Sigmoid colon (tissue), 7 donors: ENCODE measurements around the gene GPLD1. TPM values are rescaled to one million over a fixed set of nuclear protein-coding genes. Genes with fewer than 3 reads are reported as not detected.
"Not testable (repeated sequence)": the region's sequence is repeated elsewhere in the genome, so short reads cannot be mapped to it uniquely, and the experiment has no call there.

ENCODE experiments used
- DNase-seq: peaks from one replicate; pipeline ENCODE4 v3.0.0-alpha.2; 2019
- H3K27ac ChIP-seq, 4 donors: fragments of 200-600 bp; sonication (generic); one replicate each; pipeline ENCODE4 v1.5.1; 2016 to 2019; ENCODE audit warnings: mild to moderate bottlenecking in 1 of 4
- H3K27me3 ChIP-seq, 3 donors: fragments of 200-600 bp; sonication (generic); one replicate each; pipeline ENCODE4 v1.5.1; 2019; ENCODE audit warnings: mild to moderate bottlenecking in 1 of 3
- H3K36me3 ChIP-seq, 4 donors: fragments of 200-600 bp; sonication (generic); one replicate each; pipeline ENCODE4 v1.5.1; 2016 to 2019
- H3K4me1 ChIP-seq, 4 donors: fragments of 200-600 bp; sonication (generic); one replicate each; pipeline ENCODE4 v1.5.1; 2017 to 2019
- H3K4me3 ChIP-seq, 4 donors: fragments of 200-600 bp; sonication (generic); one replicate each; pipeline ENCODE4 v1.5.1; 2017 to 2019; ENCODE audit warnings: mild to moderate bottlenecking in 2 of 4, moderate library complexity in 1 of 4
- H3K9me3 ChIP-seq, 4 donors: fragments of 200-600 bp in 3 of 4; sonication (generic) in 3 of 4; one replicate each; pipeline versions ENCODE4 v1.5.1 to v1.6.1; 2013 to 2019
- CTCF ChIP-seq, 4 experiments: fragments of 450-650 bp in 3 of 4; fragments of 200-600 bp in 1 of 4; IDR thresholded peaks; one replicate each; pipeline ENCODE4 v1.5.1; 2016 to 2019; ENCODE audit warnings: antibody characterized with exemption in 4 of 4, mild to moderate bottlenecking in 3 of 4, moderate library complexity in 2 of 4
- EP300 ChIP-seq, 4 donors: sonication (generic); formaldehyde crosslinking; IDR thresholded peaks; one replicate each; pipeline ENCODE4 v1.6.1; 2017; ENCODE audit warnings: antibody characterized with exemption in 4 of 4
- POLR2A ChIP-seq, 2 donors: fragments of 450-650 bp; IDR thresholded peaks; one replicate each; pipeline ENCODE4 v1.6.1; 2016; ENCODE audit warnings: antibody characterized with exemption in 2 of 2, mild to moderate bottlenecking in 2 of 2, moderate library complexity in 2 of 2
- POLR2AphosphoS5 ChIP-seq, 4 donors: sonication (generic); formaldehyde crosslinking; IDR thresholded peaks; one replicate each; pipeline ENCODE4 v1.6.1; 2017; ENCODE audit warnings: antibody characterized with exemption in 4 of 4
- WGBS, 2 donors: extraction: QIAGEN DNeasy Blood & Tissue Kit; methylation state at CpG; one replicate each; pipeline ENCODE4 v1.1.7; 2013; 5-methylcytosine and 5-hydroxymethylcytosine counted together
- intact Hi-C: fragments of 100-400 bp; cut with DNase I; formaldehyde crosslinking; loops from one replicate; pipeline ENCODE4 v1.15.1; 2023
- polyA plus RNA-seq, 3 donors: library from polyadenylated mRNA; stranded (reverse); fragments of 200-250 nt; gene quantifications; one replicate each; pipeline ENCODE4 v1.2.3, GENCODE V29; 2013
- total RNA-seq, 4 donors: library from RNA; depleted of rRNA; stranded (reverse); fragments of >200 nt; gene quantifications; one replicate each; pipeline ENCODE4 v1.1.0, GENCODE V29; 2016
- donor health status: healthy with polysubstance abuse.
- donor health status: Bipolar disorder and iron deficiency.
- donor health status: healthy.

GPLD1 gene
- total and polyA plus RNA-seq, 7 donors, result 0.52 to 7.2 (median 4.9) TPM; not detected in 1

GRCh38 chr6:24522228-24523176 lies 33.1 kb upstream of the GPLD1 start:
- TF ChIP-seq CTCF (IDR thresholded peaks at IDR 0.05), result no peak
- no peak for TF ChIP-seq POLR2AphosphoS5 (IDR thresholded peaks at IDR 0.05)
- no peak for TF ChIP-seq POLR2A (IDR thresholded peaks at IDR 0.05)
- no peak for TF ChIP-seq EP300 (IDR thresholded peaks at IDR 0.05)
- no peaks in the 10 kb centered on the region for H3K4me1 ChIP-seq
- no peaks in the 10 kb centered on the region for H3K27me3 ChIP-seq
- WGBS, 2 donors, result 73 to 83% methylated on average over 13 of the region's 13 CpGs
- no peak for DNase-seq
- H3K9me3 ChIP-seq, result no peaks in the 10 kb centered on the region
- intact Hi-C loops, result loop anchor here (5.0 kb wide), 1 partner anchor 90 kb away; no protein-coding TSS in a partner anchor
- no peak overlapping the region for H3K4me3 ChIP-seq
- peaks cover 0 to 7% (median 0%) of the 10 kb centered on the region in 4 donors for H3K36me3 ChIP-seq
- H3K27ac ChIP-seq, result no peak overlapping the region

GRCh38 chr6:24520929-24521546 lies 31.7 kb upstream of the GPLD1 start:
- DNase-seq, result no peak
- Histone ChIP-seq H3K9me3 (no peaks in the 10 kb centered on the region), H3K27me3 (no peaks in the 10 kb centered on the region), H3K4me3 (no peak overlapping the region), H3K4me1 (no peaks in the 10 kb centered on the region), H3K36me3 (peaks cover 0 to 7% (median 0%) of the 10 kb centered on the region in 4 donors), H3K27ac (no peak overlapping the region)
- WGBS, 2 donors, result 29 to 38% methylated on average over 6 of the region's 6 CpGs
- peak in 1 of 4 experiments; percentile 46 for TF ChIP-seq CTCF (IDR thresholded peaks at IDR 0.05)
- TF ChIP-seq POLR2A (IDR thresholded peaks at IDR 0.05), result no peak
- intact Hi-C loops, result loop anchor here (5.0 kb wide), 1 partner anchor 89 kb away; no protein-coding TSS in a partner anchor

GRCh38 chr6:24517659-24518543 lies 28.5 kb upstream of the GPLD1 start:
- Histone ChIP-seq H3K27me3 (no peaks in the 10 kb centered on the region), H3K36me3 (peaks cover 0 to 26% (median 0%) of the 10 kb centered on the region in 4 donors), H3K4me3 (no peak overlapping the region), H3K4me1 (no peaks in the 10 kb centered on the region), H3K9me3 (no peaks in the 10 kb centered on the region), H3K27ac (peak overlapping the region in 1 of 4 donors; percentile 14)
- intact Hi-C loops, result no loop called here
- DNase-seq, result no peak
- WGBS, 2 donors, result 83 to 92% methylated on average over 4 of the region's 4 CpGs
- TF ChIP-seq POLR2AphosphoS5 (IDR thresholded peaks at IDR 0.05) (no peak), EP300 (IDR thresholded peaks at IDR 0.05) (no peak), CTCF (IDR thresholded peaks at IDR 0.05) (no peak), POLR2A (IDR thresholded peaks at IDR 0.05) (no peak)

- intact Hi-C loops, result no loop called here
- TF ChIP-seq POLR2A (IDR thresholded peaks at IDR 0.05) (no peak), EP300 (IDR thresholded peaks at IDR 0.05) (no peak), CTCF (IDR thresholded peaks at IDR 0.05) (no peak), POLR2AphosphoS5 (IDR thresholded peaks at IDR 0.05) (no peak)
- Histone ChIP-seq H3K36me3 (peaks cover 0 to 25% (median 2%) of the 10 kb centered on the region in 4 donors), H3K4me1 (no peaks in the 10 kb centered on the region), H3K9me3 (no peaks in the 10 kb centered on the region), H3K4me3 (no peak overlapping the region), H3K27me3 (no peaks in the 10 kb centered on the region), H3K27ac (no peak overlapping the region)
- DNase-seq, result no peak
- WGBS, 2 donors, result 82 to 93% methylated on average over 4 of the region's 4 CpGs
These were observed 24.2 kb upstream of the GPLD1 start for GRCh38 chr6:24513602-24514001.

- DNase-seq, intact Hi-C loops, H3K9me3 ChIP-seq, H3K27me3 ChIP-seq, H3K27ac ChIP-seq, H3K4me3 ChIP-seq, H3K4me1 ChIP-seq: not testable (repeated sequence)
- 83 to 85% methylated on average over 6 of the region's 6 CpGs for WGBS, 2 donors
- H3K36me3 ChIP-seq, result peaks cover 0 to 39% (median 4%) of the 10 kb centered on the region in 4 donors
These were observed 22.6 kb upstream of the GPLD1 start for GRCh38 chr6:24511976-24512375.
